Spleen (tissue), 11 donors: ENCODE data around the gene ARMH2. TPM values are rescaled to one million over a fixed set of nuclear protein-coding genes. Genes with fewer than 3 reads are reported as not detected.

Experiments used
- DNase-seq: peaks from one replicate; pipeline ENCODE4 v3.0.0-alpha.2; 2020
- H3K27ac ChIP-seq, 8 donors: fragments of 200-600 bp; sonication (generic) in 7 of 8; 1 replicate in 4 of 8; 2 replicates in 4 of 8; pipeline versions ENCODE4 v1.5.0 to v1.8.0; 2016 to 2021; ENCODE audit warnings: inconsistent platforms in 4 of 8, mild to moderate bottlenecking in 4 of 8, moderate library complexity in 1 of 8
- H3K27me3 ChIP-seq, 7 donors: fragments of 200-600 bp; sonication (generic) in 6 of 7; replicated peaks in 1 of 7; 1 replicate in 4 of 7; 2 replicates in 3 of 7; pipeline versions ENCODE4 v1.5.0 to v1.8.0; 2016 to 2021; ENCODE audit warnings: inconsistent platforms in 3 of 7, mild to moderate bottlenecking in 1 of 7
- H3K36me3 ChIP-seq, 6 donors: fragments of 200-600 bp; sonication (generic) in 5 of 6; 1 replicate in 4 of 6; 2 replicates in 2 of 6; pipeline versions ENCODE4 v1.5.0 to v1.8.0; 2016 to 2021; ENCODE audit warnings: inconsistent platforms in 2 of 6
- H3K4me1 ChIP-seq, 6 donors: fragments of 200-600 bp; sonication (generic) in 5 of 6; 1 replicate in 3 of 6; 2 replicates in 3 of 6; pipeline versions ENCODE4 v1.5.0 to v1.8.0; 2016 to 2021; ENCODE audit warnings: inconsistent platforms in 3 of 6
- H3K4me3 ChIP-seq, 8 donors: fragments of 200-600 bp; sonication (generic) in 7 of 8; 1 replicate in 4 of 8; 2 replicates in 4 of 8; pipeline versions ENCODE4 v1.5.0 to v1.8.0; 2016 to 2021; ENCODE audit warnings: inconsistent platforms in 4 of 8, mild to moderate bottlenecking in 4 of 8, moderate library complexity in 2 of 8
- H3K9me3 ChIP-seq, 8 donors: fragments of 200-600 bp; sonication (generic) in 7 of 8; 1 replicate in 4 of 8; 2 replicates in 4 of 8; pipeline versions ENCODE4 v1.5.0 to v1.8.0; 2016 to 2021; ENCODE audit warnings: inconsistent platforms in 4 of 8
- CTCF ChIP-seq, 11 experiments: fragments of 200-600 bp in 7 of 11; fragments of 450-650 bp in 4 of 11; sonication (generic) in 4 of 11; IDR thresholded peaks in 8 of 11; conservative IDR thresholded peaks in 3 of 11; 1 replicate in 7 of 11; 2 replicates in 4 of 11; pipeline versions ENCODE4 v1.4.0 to v1.8.0; 2016 to 2021; ENCODE audit warnings: antibody characterized with exemption in 11 of 11, inconsistent platforms in 4 of 11, mild to moderate bottlenecking in 1 of 11
- POLR2A ChIP-seq, 3 donors: fragments of 450-650 bp; IDR thresholded peaks; one replicate each; pipeline ENCODE4 v1.5.1; 2017; ENCODE audit warnings: antibody characterized with exemption in 3 of 3, mild to moderate bottlenecking in 1 of 3
- POLR2AphosphoS5 ChIP-seq, 3 donors: sonication (generic); formaldehyde crosslinking; IDR thresholded peaks; one replicate each; pipeline ENCODE4 v1.5.1; 2017; ENCODE audit warnings: antibody characterized with exemption in 3 of 3
- WGBS, 5 donors: extraction: QIAGEN DNeasy Blood & Tissue Kit in 3 of 5; methylation state at CpG; one replicate each; pipeline versions ENCODE4 v1.1.5 to v1.1.7; 2013 to 2018; 5-methylcytosine and 5-hydroxymethylcytosine counted together
- intact Hi-C: fragments of 100-400 bp; cut with DNase I; formaldehyde crosslinking; loops from one replicate; pipeline ENCODE4 v1.15.0; 2023; ENCODE audit warnings: low total_unique reads
- polyA plus RNA-seq, 3 donors: library from polyadenylated mRNA; stranded (reverse); fragments of 200-250 nt; gene quantifications; one replicate each; pipeline ENCODE4 v1.2.1, GENCODE V29; 2013
- total RNA-seq, 7 donors: library from RNA; depleted of rRNA in 3 of 7; stranded (reverse); fragments of >200 nt in 3 of 7; fragmentation: NEBNext Ultra II Directional in 4 of 7; extraction: Animal tissue kit (Norgen Biotek cat#: 25700) in 4 of 7; gene quantifications; one replicate each; pipeline versions ENCODE4 v1.1.0 to v1.2.1, GENCODE V29; 2016 to 2021
- donor health status: healthy with polysubstance abuse.
- donor health status: DM: no; HTN: no; CAD: no; lungs with moderate emphysema.
- donor health status: DM: no; HTN: no; CAD: no.
- donor health status: Bipolar disorder and iron deficiency.
- donor health status: healthy.
- donor health status: DM: no; HTN: no; CAD: no.
- donor health status: DM: yes; HTN: yes; CAD: no.

Gene ARMH2
- total and polyA plus RNA-seq, 10 donors, result 0.35 to 3.0 (median 1.2) TPM; not detected in 4

- 63 to 90% (median 87%) methylated on average over 2 of the region's 2 CpGs for WGBS, 5 donors
- no peak overlapping the region for H3K27ac ChIP-seq
- H3K9me3 ChIP-seq, result no peaks in the 10 kb centered on the region
- no peaks in the 10 kb centered on the region for H3K27me3 ChIP-seq
- no peak for DNase-seq
- TF ChIP-seq POLR2AphosphoS5 (IDR thresholded peaks at IDR 0.05), result no peak
- H3K36me3 ChIP-seq, result peaks cover 0 to 6% (median 0%) of the 10 kb centered on the region in 6 donors
- no peak overlapping the region for H3K4me3 ChIP-seq
- H3K4me1 ChIP-seq, result no peaks in the 10 kb centered on the region
- intact Hi-C loops, result no loop called here
Measured at GRCh38 chr6:24795106-24795505, 3.6 kb downstream of the ARMH2 start.

GRCh38 chr6:24788031-24788665 is 10.6 kb downstream of the ARMH2 start:
- 85 to 95% (median 94%) methylated on average over 4 of the region's 4 CpGs for WGBS, 5 donors
- Histone ChIP-seq H3K27ac (no peak overlapping the region), H3K9me3 (no peaks in the 10 kb centered on the region), H3K36me3 (peaks cover 0 to 64% (median 25%) of the 10 kb centered on the region in 6 donors), H3K4me3 (no peak overlapping the region), H3K27me3 (no peaks in the 10 kb centered on the region), H3K4me1 (no peaks in the 10 kb centered on the region)
- DNase-seq, result no peak
- TF ChIP-seq POLR2A (IDR thresholded peaks at IDR 0.05) (no peak), CTCF (IDR thresholded peaks at IDR 0.05 in 8 of 11, conservative IDR thresholded peaks at IDR 0.05 in 3 of 11) (no peak), POLR2AphosphoS5 (IDR thresholded peaks at IDR 0.05) (no peak)
- intact Hi-C loops, result no loop called here

GRCh38 chr6:24780206-24780605 is 18.5 kb downstream of the ARMH2 start:
- TF ChIP-seq POLR2A (IDR thresholded peaks at IDR 0.05) (no peak), POLR2AphosphoS5 (IDR thresholded peaks at IDR 0.05) (no peak), CTCF (IDR thresholded peaks at IDR 0.05 in 8 of 11, conservative IDR thresholded peaks at IDR 0.05 in 3 of 11) (no peak)
- Histone ChIP-seq H3K9me3 (no peaks in the 10 kb centered on the region), H3K27me3 (no peaks in the 10 kb centered on the region), H3K4me3 (no peak overlapping the region), H3K4me1 (peaks cover 10 to 54% (median 30%) of the 10 kb centered on the region in 6 donors), H3K36me3 (peaks cover 0 to 49% (median 22%) of the 10 kb centered on the region in 6 donors), H3K27ac (no peak overlapping the region)
- DNase-seq, result no peak
- intact Hi-C loops, result no loop called here
- 92 to 99% (median 94%) methylated on average over 4 of the region's 4 CpGs for WGBS, 5 donors

GRCh38 chr6:24779416-24780016 is 19.2 kb downstream of the ARMH2 start:
- DNase-seq, result no peak
- Histone ChIP-seq H3K27ac (no peak overlapping the region), H3K4me1 (peaks cover 10 to 55% (median 30%) of the 10 kb centered on the region in 6 donors), H3K4me3 (no peak overlapping the region), H3K27me3 (no peaks in the 10 kb centered on the region), H3K36me3 (peaks cover 0 to 42% (median 18%) of the 10 kb centered on the region in 6 donors), H3K9me3 (no peaks in the 10 kb centered on the region)
- intact Hi-C loops, result loop anchor here (10.0 kb wide), 1 partner anchor 55 kb away; no protein-coding TSS in a partner anchor
- no peak for TF ChIP-seq POLR2A (IDR thresholded peaks at IDR 0.05)
- 57 to 77% (median 66%) methylated on average over 3 of the region's 3 CpGs for WGBS, 5 donors

GRCh38 chr6:24778878-24779277 is 19.8 kb downstream of the ARMH2 start:
- H3K27ac ChIP-seq, result no peak overlapping the region
- intact Hi-C loops, result loop anchor here (10.0 kb wide), 1 partner anchor 54 kb away; no protein-coding TSS in a partner anchor
- no peak for DNase-seq

More at GRCh38 chr6:24778878-24779277, 19.8 kb downstream of the ARMH2 start:
- H3K9me3 ChIP-seq, result no peaks in the 10 kb centered on the region
- H3K4me3 ChIP-seq, result no peak overlapping the region
- H3K36me3 ChIP-seq, result peaks cover 0 to 36% (median 15%) of the 10 kb centered on the region in 6 donors
- TF ChIP-seq CTCF (IDR thresholded peaks at IDR 0.05 in 8 of 11, conservative IDR thresholded peaks at IDR 0.05 in 3 of 11) (no peak), POLR2AphosphoS5 (IDR thresholded peaks at IDR 0.05) (no peak), POLR2A (IDR thresholded peaks at IDR 0.05) (no peak)
- H3K4me1 ChIP-seq, result peaks cover 10 to 61% (median 34%) of the 10 kb centered on the region in 6 donors
- H3K27me3 ChIP-seq, result no peaks in the 10 kb centered on the region
